Cardiac fibroblast (primary cell): ENCODE results near the gene HIVEP2.
A peak's percentile ranks its signal among the peaks of the same experiment; 100 is the strongest.

Experiments
- DNase-seq, 2 donors: peaks; one replicate each; pipeline versions ENCODE4 v3.0.0 to v3.0.0-alpha.2; 2010; ENCODE audit warnings: low read depth in 2 of 2
- H3K4me3 ChIP-seq, 2 donors: replicated peaks in 1 of 2; 1 replicate in 1 of 2; 2 replicates in 1 of 2; pipeline ENCODE4 v1.5.1; 2011; ENCODE audit warnings: low read depth in 2 of 2, low read length in 2 of 2, mild to moderate bottlenecking in 2 of 2, moderate library complexity in 1 of 2
- CTCF ChIP-seq: IDR thresholded peaks from one replicate; pipeline ENCODE4 v1.5.1; 2011; ENCODE audit warnings: low read depth, mild to moderate bottlenecking, low read length, inconsistent platforms

HIVEP2 gene

DNA sequence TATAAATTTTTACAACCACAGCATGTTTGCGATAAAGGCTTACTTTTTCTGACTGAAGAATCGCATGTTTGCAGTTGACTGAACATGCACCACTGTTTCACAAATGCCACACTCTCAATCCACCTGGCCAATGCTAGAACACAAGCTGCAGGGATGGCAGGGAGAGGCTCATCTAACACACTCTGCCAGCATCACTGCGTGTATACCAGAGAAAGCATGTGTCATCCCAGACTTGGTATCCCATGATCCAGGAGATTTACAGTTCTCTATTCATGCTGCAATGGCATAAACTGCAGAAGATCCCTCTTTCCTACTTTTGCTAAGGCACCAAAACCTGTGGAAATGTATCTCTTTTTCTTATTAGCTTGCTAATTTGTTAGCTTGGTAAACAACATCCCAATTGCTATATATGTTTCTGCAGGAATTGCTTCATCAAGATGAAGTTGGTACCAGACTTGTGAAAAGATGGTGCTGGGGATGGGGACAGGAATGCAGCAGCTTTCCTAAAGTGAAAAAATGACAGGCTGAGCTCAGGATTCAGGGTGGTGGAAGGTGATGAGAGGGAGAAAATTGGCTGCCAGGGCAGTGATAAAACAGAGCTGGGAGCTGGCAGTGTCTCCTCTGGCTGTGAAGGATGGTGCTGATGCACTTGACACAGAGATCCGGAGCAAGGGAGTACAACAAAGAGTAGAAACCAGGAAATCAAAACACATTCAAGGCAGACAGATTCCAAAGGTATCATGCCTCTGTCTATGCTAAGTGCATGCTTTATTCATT lies 186.9 kb downstream of the HIVEP2 start:
- no peak for DNase-seq
- H3K4me3 ChIP-seq: no peak overlapping the region
- no peak for TF ChIP-seq CTCF

DNA sequence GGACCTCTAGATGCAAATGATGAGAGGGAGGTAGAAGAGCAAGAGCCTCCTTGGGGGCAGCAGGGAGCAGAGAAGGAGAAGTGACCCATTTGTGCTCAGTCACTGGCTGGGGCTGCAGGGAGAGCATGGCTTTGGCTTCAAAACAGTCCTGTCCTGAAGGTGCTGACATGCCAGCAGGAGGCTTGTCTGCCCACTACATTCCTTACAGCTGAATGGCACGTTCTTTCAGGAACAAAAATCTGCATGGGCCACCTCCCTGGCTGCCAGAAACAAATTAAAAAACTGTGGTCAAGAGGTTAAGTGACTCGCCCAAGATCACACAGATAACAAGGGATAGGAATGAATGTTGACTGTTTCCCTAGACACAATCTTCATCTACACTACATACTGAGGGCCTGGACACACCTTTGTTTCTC lies 188.8 kb downstream of the HIVEP2 start:
- no peak overlapping the region for H3K4me3 ChIP-seq
- TF ChIP-seq CTCF: peak; percentile 0
- peak; percentile 58 to 63 for DNase-seq

DNA sequence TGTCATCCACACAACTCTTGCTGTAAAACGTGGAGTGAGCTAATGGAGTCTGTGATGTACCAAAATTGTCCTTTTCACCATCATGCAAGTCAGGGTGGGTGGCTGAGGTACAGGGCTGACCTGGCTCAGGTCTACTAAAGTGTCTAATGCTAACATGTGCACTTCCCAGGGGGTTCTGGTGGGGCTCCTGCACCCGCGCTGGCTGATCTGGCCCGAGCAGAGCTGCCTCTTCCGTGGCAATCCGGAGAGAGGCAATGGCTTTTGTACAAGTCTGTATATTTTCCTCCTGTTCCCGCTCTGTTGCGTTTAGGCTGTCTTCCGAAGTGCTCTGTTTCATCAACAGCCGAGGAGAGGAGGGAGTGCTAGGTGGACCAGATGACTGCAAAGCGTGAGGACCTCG lies 191.8 kb downstream of the HIVEP2 start:
- H3K4me3 ChIP-seq: no peak overlapping the region
- no peak for TF ChIP-seq CTCF
- DNase-seq: no peak

DNA sequence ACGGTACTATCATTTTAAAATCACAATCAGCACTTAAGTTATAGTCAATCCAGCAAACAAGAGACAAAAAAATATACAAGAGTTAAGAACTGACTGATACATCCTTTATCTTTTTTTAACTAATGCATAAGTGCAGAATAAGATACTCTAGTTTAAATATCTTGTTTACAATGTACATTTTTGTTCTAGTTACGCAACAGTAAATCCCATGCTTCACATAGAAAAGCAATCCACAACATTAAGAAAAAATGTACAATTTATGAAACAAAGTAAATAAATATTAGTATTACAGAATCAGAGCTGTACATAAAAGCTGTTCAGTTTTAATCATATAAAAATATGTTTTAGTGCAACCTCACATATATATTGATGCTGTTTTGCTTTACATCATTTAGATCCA lies 192.6 kb downstream of the HIVEP2 start:
- no peak overlapping the region for H3K4me3 ChIP-seq
- no peak for DNase-seq
- TF ChIP-seq CTCF: no peak

DNA sequence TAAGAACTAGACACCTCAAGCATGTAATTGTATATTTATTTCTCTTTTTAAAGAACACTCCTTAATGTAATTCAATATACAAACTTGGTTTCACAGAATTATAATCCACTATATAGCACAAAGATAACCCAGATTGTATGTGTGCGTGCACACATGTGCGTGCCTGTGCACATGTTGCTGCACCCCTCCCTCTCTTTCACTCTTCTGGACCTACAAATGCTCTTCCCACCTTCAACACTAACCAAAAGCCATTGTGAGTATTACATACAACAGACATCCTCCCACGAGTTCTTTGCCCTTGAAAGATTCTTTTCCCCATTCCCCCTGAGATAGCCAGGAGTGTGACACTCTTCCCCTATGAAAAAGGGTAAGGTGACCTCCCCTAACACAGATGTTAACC lies 193.5 kb downstream of the HIVEP2 start:
- no peak for TF ChIP-seq CTCF
- DNase-seq: no peak
- no peak overlapping the region for H3K4me3 ChIP-seq

DNA sequence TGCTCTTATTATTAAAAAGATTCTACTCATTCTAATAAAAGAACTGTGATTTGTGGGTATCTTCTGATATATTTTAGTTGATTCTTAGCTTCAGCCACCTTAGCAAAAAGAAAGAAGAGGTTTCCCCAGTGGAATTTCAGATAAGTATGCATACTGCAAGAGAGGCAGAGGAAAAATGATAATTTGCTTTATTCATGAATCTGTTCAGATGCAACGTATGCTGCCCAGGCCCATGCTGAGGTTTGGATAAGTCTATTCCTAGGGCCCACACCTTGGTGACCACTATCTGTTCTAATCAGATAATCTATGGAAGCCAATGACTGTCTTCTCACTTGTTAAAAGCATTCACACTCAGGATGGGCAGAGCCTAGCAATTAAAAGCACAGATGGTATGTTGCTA lies 194.0 kb downstream of the HIVEP2 start:
- H3K4me3 ChIP-seq: no peak overlapping the region
- no peak for DNase-seq
- TF ChIP-seq CTCF: no peak

DNA sequence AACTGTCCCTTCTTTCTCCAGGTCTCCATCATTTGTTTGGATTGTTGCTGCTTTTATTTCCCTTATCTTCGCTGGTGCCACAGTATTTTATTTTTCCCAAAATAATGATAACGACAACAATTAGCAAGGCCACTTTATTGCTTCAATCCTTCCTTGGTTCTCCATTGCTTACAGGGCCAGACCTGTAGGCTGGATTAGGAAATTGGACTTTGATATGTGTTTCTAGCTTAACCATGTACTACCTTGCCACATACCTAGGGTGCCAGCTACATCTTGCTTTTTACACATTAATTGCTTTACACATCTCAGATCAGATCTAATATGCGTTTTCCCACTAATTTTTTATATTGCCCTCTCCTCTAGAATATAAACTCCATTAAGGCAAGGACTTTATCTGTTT lies 195.4 kb downstream of the HIVEP2 start:
- no peak for TF ChIP-seq CTCF
- no peak overlapping the region for H3K4me3 ChIP-seq
- no peak for DNase-seq
